ENCODE results near the gene KCNE3.

DNA sequence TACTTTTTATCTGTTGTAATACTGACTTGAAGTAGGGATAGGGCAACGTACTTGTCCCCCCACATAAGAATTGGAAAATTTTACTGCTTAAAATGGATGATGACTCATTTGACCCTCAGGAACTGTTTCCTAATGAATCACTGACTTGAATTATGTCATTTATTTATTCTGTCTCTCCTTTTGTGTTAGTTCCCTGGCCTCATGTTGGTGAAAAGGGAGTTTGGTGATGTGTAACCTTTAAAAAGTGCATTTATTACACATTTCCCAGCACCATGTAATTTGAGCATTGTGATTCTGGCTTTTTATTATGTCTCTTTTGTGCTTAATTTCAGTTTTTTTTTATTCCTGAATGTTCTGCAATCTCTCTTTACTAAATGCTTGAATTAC is 48.8 kb downstream of the KCNE3 start:
- TF ChIP-seq EZH2 (IDR thresholded peaks at IDR 0.05; ENCODE audit: borderline replicate concordance, low read depth, low read length) (no peak), CTCF (IDR thresholded peaks at IDR 0.05 in 2 of 3, conservative IDR thresholded peaks at IDR 0.05 in 1 of 3; ENCODE audit: insufficient read depth in 2 of 3, low read depth in 1 of 3, low read length in 3 of 3) (no peak), RFX7 (CRISPR knock-in tag; IDR thresholded peaks at IDR 0.05) (no peak), ZNF3 (CRISPR knock-in tag; IDR thresholded peaks at IDR 0.05) (no peak), KAT7 (CRISPR knock-in tag; IDR thresholded peaks at IDR 0.05; ENCODE audit: borderline replicate concordance) (no peak), POLR2A (conservative IDR thresholded peaks at IDR 0.05) (no peak)
